HEK293 (cell line): ENCODE data around the gene MCF2L.

Experiments
- HOXA7 ChIP-seq: sonication (generic); formaldehyde crosslinking; IDR thresholded peaks from 2 replicates; pipeline ENCODE4 v1.8.1; 2022; ENCODE audit warnings: missing genetic modification reagents, borderline replicate concordance
- SP2 ChIP-seq: fragments of 450-650 bp; formaldehyde crosslinking; IDR thresholded peaks from 2 replicates; pipeline ENCODE4 v1.5.1; 2016; ENCODE audit warnings: missing biosample characterization, missing genetic modification characterization
- YY2 ChIP-seq: fragments of 450-650 bp; formaldehyde crosslinking; IDR thresholded peaks from 2 replicates; pipeline ENCODE4 v1.5.1; 2016; ENCODE audit warnings: missing biosample characterization, missing genetic modification characterization
- ZNF2 ChIP-seq: fragments of 450-650 bp; formaldehyde crosslinking; IDR thresholded peaks from 2 replicates; pipeline ENCODE4 v1.5.1; 2016; ENCODE audit warnings: missing biosample characterization, missing genetic modification characterization
- ZNF416 ChIP-seq: fragments of 450-650 bp; formaldehyde crosslinking; IDR thresholded peaks from 2 replicates; pipeline ENCODE4 v1.5.1; 2016; ENCODE audit warnings: missing biosample characterization, missing genetic modification characterization
- TF ChIP-seq, protein P1 (sequence below): fragments of 450-650 bp; formaldehyde crosslinking; IDR thresholded peaks from 2 replicates; pipeline ENCODE4 v1.5.1; 2016; ENCODE audit warnings: missing biosample characterization, missing genetic modification characterization
- TF ChIP-seq, protein P2 (sequence below): fragments of 450-650 bp; formaldehyde crosslinking; IDR thresholded peaks from 2 replicates; pipeline ENCODE4 v1.5.1; 2016; ENCODE audit warnings: missing biosample characterization, missing genetic modification characterization
- TF ChIP-seq, protein P3 (sequence below): fragments of 450-650 bp; formaldehyde crosslinking; IDR thresholded peaks from 2 replicates; pipeline ENCODE4 v1.5.1; 2016; ENCODE audit warnings: missing biosample characterization, missing genetic modification characterization

DNA sequence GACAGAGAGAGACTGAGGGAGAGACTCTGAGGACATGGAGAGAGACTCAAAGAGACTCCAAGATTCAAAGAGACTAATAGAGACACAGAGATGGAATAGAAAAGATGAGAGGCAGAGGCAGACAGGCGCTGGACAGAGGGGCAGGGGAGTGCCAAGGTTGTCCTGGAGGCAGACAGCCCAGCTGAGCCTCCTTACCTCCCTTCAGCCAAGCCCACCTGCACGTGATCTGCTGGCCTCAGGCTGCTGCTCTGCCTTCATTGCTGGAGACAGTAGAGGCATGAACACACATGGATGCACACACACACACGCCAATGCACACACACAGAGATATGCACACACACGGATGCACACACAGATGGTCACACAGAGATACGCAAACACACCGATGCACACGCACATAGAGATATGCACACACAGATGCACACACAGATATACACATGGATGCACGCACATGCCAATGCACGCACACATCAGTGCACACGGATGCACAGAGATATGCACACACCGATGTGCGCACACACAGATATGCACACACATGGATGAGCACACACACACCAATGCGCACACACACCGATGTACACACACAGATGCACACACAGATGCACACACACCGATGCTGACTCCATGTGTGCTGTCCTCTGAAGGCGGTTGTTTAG lies 150.3 kb downstream of the MCF2L start:
- TF ChIP-seq ZNF416 (tag by site-specific recombination), result no peak
- TF ChIP-seq, protein P1, sequence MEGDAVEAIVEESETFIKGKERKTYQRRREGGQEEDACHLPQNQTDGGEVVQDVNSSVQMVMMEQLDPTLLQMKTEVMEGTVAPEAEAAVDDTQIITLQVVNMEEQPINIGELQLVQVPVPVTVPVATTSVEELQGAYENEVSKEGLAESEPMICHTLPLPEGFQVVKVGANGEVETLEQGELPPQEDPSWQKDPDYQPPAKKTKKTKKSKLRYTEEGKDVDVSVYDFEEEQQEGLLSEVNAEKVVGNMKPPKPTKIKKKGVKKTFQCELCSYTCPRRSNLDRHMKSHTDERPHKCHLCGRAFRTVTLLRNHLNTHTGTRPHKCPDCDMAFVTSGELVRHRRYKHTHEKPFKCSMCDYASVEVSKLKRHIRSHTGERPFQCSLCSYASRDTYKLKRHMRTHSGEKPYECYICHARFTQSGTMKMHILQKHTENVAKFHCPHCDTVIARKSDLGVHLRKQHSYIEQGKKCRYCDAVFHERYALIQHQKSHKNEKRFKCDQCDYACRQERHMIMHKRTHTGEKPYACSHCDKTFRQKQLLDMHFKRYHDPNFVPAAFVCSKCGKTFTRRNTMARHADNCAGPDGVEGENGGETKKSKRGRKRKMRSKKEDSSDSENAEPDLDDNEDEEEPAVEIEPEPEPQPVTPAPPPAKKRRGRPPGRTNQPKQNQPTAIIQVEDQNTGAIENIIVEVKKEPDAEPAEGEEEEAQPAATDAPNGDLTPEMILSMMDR (tag by site-specific recombination), result no peak
- TF ChIP-seq ZNF2, result no peak
- TF ChIP-seq HOXA7 (CRISPR knock-in tag), result no peak
- no peak for TF ChIP-seq SP2 (tag by site-specific recombination)
- TF ChIP-seq, protein P2, sequence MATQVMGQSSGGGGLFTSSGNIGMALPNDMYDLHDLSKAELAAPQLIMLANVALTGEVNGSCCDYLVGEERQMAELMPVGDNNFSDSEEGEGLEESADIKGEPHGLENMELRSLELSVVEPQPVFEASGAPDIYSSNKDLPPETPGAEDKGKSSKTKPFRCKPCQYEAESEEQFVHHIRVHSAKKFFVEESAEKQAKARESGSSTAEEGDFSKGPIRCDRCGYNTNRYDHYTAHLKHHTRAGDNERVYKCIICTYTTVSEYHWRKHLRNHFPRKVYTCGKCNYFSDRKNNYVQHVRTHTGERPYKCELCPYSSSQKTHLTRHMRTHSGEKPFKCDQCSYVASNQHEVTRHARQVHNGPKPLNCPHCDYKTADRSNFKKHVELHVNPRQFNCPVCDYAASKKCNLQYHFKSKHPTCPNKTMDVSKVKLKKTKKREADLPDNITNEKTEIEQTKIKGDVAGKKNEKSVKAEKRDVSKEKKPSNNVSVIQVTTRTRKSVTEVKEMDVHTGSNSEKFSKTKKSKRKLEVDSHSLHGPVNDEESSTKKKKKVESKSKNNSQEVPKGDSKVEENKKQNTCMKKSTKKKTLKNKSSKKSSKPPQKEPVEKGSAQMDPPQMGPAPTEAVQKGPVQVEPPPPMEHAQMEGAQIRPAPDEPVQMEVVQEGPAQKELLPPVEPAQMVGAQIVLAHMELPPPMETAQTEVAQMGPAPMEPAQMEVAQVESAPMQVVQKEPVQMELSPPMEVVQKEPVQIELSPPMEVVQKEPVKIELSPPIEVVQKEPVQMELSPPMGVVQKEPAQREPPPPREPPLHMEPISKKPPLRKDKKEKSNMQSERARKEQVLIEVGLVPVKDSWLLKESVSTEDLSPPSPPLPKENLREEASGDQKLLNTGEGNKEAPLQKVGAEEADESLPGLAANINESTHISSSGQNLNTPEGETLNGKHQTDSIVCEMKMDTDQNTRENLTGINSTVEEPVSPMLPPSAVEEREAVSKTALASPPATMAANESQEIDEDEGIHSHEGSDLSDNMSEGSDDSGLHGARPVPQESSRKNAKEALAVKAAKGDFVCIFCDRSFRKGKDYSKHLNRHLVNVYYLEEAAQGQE (tag by site-specific recombination), result no peak
- TF ChIP-seq, protein P3, sequence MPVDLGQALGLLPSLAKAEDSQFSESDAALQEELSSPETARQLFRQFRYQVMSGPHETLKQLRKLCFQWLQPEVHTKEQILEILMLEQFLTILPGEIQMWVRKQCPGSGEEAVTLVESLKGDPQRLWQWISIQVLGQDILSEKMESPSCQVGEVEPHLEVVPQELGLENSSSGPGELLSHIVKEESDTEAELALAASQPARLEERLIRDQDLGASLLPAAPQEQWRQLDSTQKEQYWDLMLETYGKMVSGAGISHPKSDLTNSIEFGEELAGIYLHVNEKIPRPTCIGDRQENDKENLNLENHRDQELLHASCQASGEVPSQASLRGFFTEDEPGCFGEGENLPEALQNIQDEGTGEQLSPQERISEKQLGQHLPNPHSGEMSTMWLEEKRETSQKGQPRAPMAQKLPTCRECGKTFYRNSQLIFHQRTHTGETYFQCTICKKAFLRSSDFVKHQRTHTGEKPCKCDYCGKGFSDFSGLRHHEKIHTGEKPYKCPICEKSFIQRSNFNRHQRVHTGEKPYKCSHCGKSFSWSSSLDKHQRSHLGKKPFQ (tag by site-specific recombination), result no peak
- no peak for TF ChIP-seq YY2 (tag by site-specific recombination)
